HL-60 (cell line): Measurements from ENCODE around the gene ARL3.
A peak's percentile ranks its signal among the peaks of the same experiment; 100 is the strongest.

Experiments
- DNase-seq, 2 experiments: peaks; one replicate each; pipeline ENCODE4 v3.0.0-alpha.2; 2010 to 2020; ENCODE audit warnings: low read depth in 1 of 2, low spot score in 1 of 2
- H3K27ac ChIP-seq: fragments of 250-450 bp; sonication (Bioruptor Pico); replicated peaks from 2 replicates; pipeline ENCODE4 v1.5.1; 2020; ENCODE audit warnings: mild to moderate bottlenecking, moderate library complexity
- H3K27me3 ChIP-seq: fragments of 250-450 bp; sonication (Bioruptor Pico); 2 replicates; pipeline ENCODE4 v1.5.1; 2021; ENCODE audit warnings: mild to moderate bottlenecking, moderate library complexity; ENCODE audit not compliant: insufficient read depth, poor library complexity, severe bottlenecking
- H3K4me3 ChIP-seq: replicated peaks from 2 replicates; pipeline ENCODE4 v1.5.1; 2011; ENCODE audit warnings: mild to moderate bottlenecking, control low read depth, low read length; ENCODE audit not compliant: insufficient read depth
- GABPA ChIP-seq: IDR thresholded peaks from 2 replicates; pipeline ENCODE4 v1.6.1; 2012; ENCODE audit warnings: low read depth
- POLR2AphosphoS5 ChIP-seq: IDR thresholded peaks from 2 replicates; pipeline ENCODE4 v1.6.1; 2012; ENCODE audit warnings: low read depth
- SPI1 ChIP-seq: IDR thresholded peaks from 2 replicates; pipeline ENCODE4 v1.6.1; 2012; ENCODE audit warnings: low read depth, mild to moderate bottlenecking, borderline replicate concordance
- TF ChIP-seq, protein P1 (sequence below): IDR thresholded peaks from one replicate; pipeline ENCODE4 v1.5.1; 2011; ENCODE audit warnings: low read length, control low read depth, inconsistent platforms; ENCODE audit not compliant: insufficient read depth
- TF ChIP-seq, protein P2 (sequence below): IDR thresholded peaks from 2 replicates; pipeline ENCODE4 v1.6.1; 2012; ENCODE audit warnings: low read depth; ENCODE audit not compliant: insufficient replicate concordance

ARL3 gene

DNA sequence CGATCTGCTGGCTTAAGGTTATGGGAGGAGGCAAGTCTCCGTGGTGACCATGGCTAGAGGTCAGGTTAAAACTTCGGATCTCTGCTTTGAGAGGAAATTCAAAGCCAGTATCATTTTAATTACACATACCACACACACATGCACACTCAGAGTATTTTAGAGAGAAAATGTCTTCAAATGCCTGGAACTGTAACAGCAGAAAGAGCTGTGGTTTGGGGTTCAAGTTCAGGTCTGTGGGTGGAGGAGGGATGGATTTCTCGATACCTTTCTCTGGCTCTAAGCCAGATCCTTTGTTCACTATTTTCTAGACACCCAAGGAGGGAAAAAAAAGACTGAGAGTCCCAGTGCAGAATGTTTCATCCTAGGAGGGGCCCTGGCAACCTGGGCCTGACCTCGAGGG is 32.5 kb downstream of the ARL3 start:
- no peak for DNase-seq
- H3K4me3 ChIP-seq = no peak overlapping the region
- H3K27me3 ChIP-seq = no peaks in the 10 kb centered on the region
- no peak overlapping the region for H3K27ac ChIP-seq
- TF ChIP-seq GABPA (no peak), POLR2AphosphoS5 (no peak), SPI1 (no peak)
- TF ChIP-seq, protein P1, sequence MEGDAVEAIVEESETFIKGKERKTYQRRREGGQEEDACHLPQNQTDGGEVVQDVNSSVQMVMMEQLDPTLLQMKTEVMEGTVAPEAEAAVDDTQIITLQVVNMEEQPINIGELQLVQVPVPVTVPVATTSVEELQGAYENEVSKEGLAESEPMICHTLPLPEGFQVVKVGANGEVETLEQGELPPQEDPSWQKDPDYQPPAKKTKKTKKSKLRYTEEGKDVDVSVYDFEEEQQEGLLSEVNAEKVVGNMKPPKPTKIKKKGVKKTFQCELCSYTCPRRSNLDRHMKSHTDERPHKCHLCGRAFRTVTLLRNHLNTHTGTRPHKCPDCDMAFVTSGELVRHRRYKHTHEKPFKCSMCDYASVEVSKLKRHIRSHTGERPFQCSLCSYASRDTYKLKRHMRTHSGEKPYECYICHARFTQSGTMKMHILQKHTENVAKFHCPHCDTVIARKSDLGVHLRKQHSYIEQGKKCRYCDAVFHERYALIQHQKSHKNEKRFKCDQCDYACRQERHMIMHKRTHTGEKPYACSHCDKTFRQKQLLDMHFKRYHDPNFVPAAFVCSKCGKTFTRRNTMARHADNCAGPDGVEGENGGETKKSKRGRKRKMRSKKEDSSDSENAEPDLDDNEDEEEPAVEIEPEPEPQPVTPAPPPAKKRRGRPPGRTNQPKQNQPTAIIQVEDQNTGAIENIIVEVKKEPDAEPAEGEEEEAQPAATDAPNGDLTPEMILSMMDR = no peak
- TF ChIP-seq, protein P2, sequence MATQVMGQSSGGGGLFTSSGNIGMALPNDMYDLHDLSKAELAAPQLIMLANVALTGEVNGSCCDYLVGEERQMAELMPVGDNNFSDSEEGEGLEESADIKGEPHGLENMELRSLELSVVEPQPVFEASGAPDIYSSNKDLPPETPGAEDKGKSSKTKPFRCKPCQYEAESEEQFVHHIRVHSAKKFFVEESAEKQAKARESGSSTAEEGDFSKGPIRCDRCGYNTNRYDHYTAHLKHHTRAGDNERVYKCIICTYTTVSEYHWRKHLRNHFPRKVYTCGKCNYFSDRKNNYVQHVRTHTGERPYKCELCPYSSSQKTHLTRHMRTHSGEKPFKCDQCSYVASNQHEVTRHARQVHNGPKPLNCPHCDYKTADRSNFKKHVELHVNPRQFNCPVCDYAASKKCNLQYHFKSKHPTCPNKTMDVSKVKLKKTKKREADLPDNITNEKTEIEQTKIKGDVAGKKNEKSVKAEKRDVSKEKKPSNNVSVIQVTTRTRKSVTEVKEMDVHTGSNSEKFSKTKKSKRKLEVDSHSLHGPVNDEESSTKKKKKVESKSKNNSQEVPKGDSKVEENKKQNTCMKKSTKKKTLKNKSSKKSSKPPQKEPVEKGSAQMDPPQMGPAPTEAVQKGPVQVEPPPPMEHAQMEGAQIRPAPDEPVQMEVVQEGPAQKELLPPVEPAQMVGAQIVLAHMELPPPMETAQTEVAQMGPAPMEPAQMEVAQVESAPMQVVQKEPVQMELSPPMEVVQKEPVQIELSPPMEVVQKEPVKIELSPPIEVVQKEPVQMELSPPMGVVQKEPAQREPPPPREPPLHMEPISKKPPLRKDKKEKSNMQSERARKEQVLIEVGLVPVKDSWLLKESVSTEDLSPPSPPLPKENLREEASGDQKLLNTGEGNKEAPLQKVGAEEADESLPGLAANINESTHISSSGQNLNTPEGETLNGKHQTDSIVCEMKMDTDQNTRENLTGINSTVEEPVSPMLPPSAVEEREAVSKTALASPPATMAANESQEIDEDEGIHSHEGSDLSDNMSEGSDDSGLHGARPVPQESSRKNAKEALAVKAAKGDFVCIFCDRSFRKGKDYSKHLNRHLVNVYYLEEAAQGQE = no peak

DNA sequence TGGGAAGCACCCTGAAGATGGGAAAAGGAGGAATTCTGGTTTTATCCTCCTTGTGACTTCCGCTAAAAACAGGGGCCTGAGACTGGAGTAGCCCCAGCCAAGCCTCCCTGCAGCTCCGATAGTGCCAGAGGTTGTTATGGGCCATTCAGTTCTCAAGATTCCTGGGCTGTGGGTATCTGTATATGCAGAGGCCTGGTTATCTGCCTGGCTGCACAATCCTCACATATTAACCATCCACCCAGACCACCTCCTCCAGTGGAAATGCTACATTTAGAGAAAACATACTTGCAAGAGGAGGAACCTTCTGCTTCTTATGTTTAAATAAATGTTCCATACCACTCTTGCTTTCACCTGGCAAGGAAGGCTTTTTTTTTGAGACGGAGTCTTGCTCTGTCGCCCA is 34.6 kb downstream of the ARL3 start:
- Histone ChIP-seq H3K4me3 (no peak overlapping the region), H3K27me3 (no peaks in the 10 kb centered on the region), H3K27ac (no peak overlapping the region)
- TF ChIP-seq, protein P2 = no peak
- TF ChIP-seq, protein P1 = no peak
- DNase-seq = no peak

DNA sequence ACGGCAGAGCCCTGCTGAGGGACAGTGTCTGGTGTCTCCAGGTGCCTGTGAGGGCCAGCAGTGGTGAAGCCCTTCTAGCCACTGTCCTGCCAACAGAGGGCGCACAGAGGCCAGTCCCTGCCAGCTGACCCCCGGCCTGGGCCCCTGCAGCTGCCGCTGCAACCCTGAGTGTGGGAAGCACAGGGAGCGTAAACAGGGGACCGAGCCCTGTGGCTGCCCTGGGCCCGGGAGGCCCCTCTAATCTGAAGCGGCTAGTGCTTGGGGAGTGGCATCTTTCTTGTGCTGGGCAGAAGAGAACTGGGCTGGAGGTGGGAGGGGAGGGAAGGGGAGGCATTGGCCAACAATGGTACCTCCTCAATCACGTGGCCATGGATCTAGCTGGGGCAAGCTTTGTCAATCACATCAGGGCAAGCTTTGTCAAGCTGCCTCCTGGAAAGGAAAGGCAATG is 35.3 kb downstream of the ARL3 start:
- peak in 1 of 2 experiments; percentile 55 for DNase-seq
- H3K4me3 ChIP-seq = no peak overlapping the region
- TF ChIP-seq, protein P1 = peak; percentile 69
- no peak for TF ChIP-seq GABPA
- H3K27ac ChIP-seq = no peak overlapping the region
- no peaks in the 10 kb centered on the region for H3K27me3 ChIP-seq

DNA sequence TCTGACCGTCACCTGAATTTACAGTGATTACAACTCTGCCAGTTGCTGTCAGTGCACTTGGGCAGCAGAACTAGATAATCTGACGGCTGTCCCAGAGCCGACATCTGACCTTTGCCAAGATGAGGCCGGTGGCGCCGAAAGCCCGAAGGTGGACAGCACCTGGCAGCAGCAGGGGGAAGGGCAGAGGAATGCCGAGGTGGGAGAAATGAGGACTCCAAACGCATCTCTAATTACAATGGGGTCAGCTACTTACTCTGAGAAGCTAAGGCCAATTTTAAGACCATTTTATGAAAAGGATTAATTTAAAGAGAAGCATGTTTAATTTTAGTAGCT is 36.2 kb downstream of the ARL3 start:
- H3K27me3 ChIP-seq = no peaks in the 10 kb centered on the region
- DNase-seq = no peak
- no peak overlapping the region for H3K27ac ChIP-seq
- no peak for TF ChIP-seq SPI1
- TF ChIP-seq GABPA = no peak
- TF ChIP-seq, protein P1 = no peak
- TF ChIP-seq, protein P2 = no peak
- TF ChIP-seq POLR2AphosphoS5 = no peak
- H3K4me3 ChIP-seq = no peak overlapping the region
